HG03064 (cell line): Measurements from ENCODE around the gene ST6GALNAC3.
A peak's percentile ranks its signal among the peaks of the same experiment; 100 is the strongest.

ENCODE experiments used
- ATAC-seq: cut with Tn5 transposase; IDR thresholded peaks from one replicate; pipeline ENCODE4 v1.9.1; 2021; ENCODE audit warnings: low read depth; ENCODE audit not compliant: unreplicated experiment

Gene ST6GALNAC3

GRCh38 chr1:76390456-76390855 lies 315.9 kb downstream of the ST6GALNAC3 start:
- ATAC-seq, result no peak

- no peak for ATAC-seq
These were observed 320.5 kb downstream of the ST6GALNAC3 start for GRCh38 chr1:76395059-76395458.

GRCh38 chr1:76402128-76402527 lies 327.6 kb downstream of the ST6GALNAC3 start:
- no peak for ATAC-seq

- no peak for ATAC-seq
These were observed 333.8 kb downstream of the ST6GALNAC3 start for GRCh38 chr1:76408303-76408702.

- ATAC-seq, result no peak
These were observed 336.0 kb downstream of the ST6GALNAC3 start for GRCh38 chr1:76410499-76410898.

GRCh38 chr1:76418531-76418930 lies 344.0 kb downstream of the ST6GALNAC3 start:
- no peak for ATAC-seq

GRCh38 chr1:76419603-76420002 lies 345.1 kb downstream of the ST6GALNAC3 start:
- no peak for ATAC-seq

- peak; percentile 64 for ATAC-seq
These were observed 350.9 kb downstream of the ST6GALNAC3 start for GRCh38 chr1:76425201-76426145.

GRCh38 chr1:76426606-76427005 lies 352.1 kb downstream of the ST6GALNAC3 start:
- ATAC-seq, result no peak

GRCh38 chr1:76428028-76428427 lies 353.5 kb downstream of the ST6GALNAC3 start:
- no peak for ATAC-seq

GRCh38 chr1:76430531-76430930 lies 356.0 kb downstream of the ST6GALNAC3 start:
- no peak for ATAC-seq

- ATAC-seq, result no peak
These were observed 359.0 kb downstream of the ST6GALNAC3 start for GRCh38 chr1:76433526-76433925.

GRCh38 chr1:76443217-76443616 lies 368.7 kb downstream of the ST6GALNAC3 start:
- no peak for ATAC-seq

- ATAC-seq, result no peak
These were observed 370.2 kb downstream of the ST6GALNAC3 start for GRCh38 chr1:76444773-76445172.

- no peak for ATAC-seq
These were observed 375.7 kb downstream of the ST6GALNAC3 start for GRCh38 chr1:76450229-76450628.

- no peak for ATAC-seq
These were observed 388.7 kb downstream of the ST6GALNAC3 start for GRCh38 chr1:76463278-76463677.

- ATAC-seq, result no peak
These were observed 389.3 kb downstream of the ST6GALNAC3 start for GRCh38 chr1:76463849-76464248.

GRCh38 chr1:76465030-76465429 lies 390.5 kb downstream of the ST6GALNAC3 start:
- ATAC-seq, result no peak

GRCh38 chr1:76470166-76470565 lies 395.6 kb downstream of the ST6GALNAC3 start:
- no peak for ATAC-seq

- no peak for ATAC-seq
These were observed 397.0 kb downstream of the ST6GALNAC3 start for GRCh38 chr1:76471536-76471935.

- no peak for ATAC-seq
These were observed 399.0 kb downstream of the ST6GALNAC3 start for GRCh38 chr1:76473591-76473990.

GRCh38 chr1:76474922-76475321 lies 400.4 kb downstream of the ST6GALNAC3 start:
- no peak for ATAC-seq
